Tibial nerve (tissue), 4 donors: ENCODE data around the gene MYCBPAP. TPM values are rescaled to one million over a fixed set of nuclear protein-coding genes. Genes with fewer than 3 reads are reported as not detected.

Experiments
- DNase-seq, 2 donors: peaks; one replicate each; pipeline ENCODE4 v3.0.0-alpha.2; 2019; ENCODE audit warnings: low spot score in 2 of 2
- H3K27ac ChIP-seq, 4 donors: fragments of 200-600 bp; sonication (generic) in 3 of 4; one replicate each; pipeline ENCODE4 v1.5.1; 2017 to 2019; ENCODE audit warnings: mild to moderate bottlenecking in 1 of 4
- H3K27me3 ChIP-seq, 2 donors: fragments of 200-600 bp; sonication (generic) in 1 of 2; one replicate each; pipeline versions ENCODE4 v1.5.1 to v1.6.0; 2017 to 2019
- H3K36me3 ChIP-seq, 3 donors: fragments of 200-600 bp; sonication (generic); one replicate each; pipeline ENCODE4 v1.5.1; 2018 to 2019
- H3K4me1 ChIP-seq, 4 donors: fragments of 200-600 bp; sonication (generic) in 3 of 4; one replicate each; pipeline ENCODE4 v1.5.1; 2017 to 2019
- H3K4me3 ChIP-seq, 4 donors: fragments of 200-600 bp; sonication (generic) in 3 of 4; one replicate each; pipeline ENCODE4 v1.5.1; 2017 to 2019; ENCODE audit warnings: mild to moderate bottlenecking in 1 of 4, moderate library complexity in 1 of 4
- H3K9me3 ChIP-seq, 4 donors: fragments of 200-600 bp; sonication (generic) in 3 of 4; one replicate each; pipeline ENCODE4 v1.5.1; 2017 to 2019
- EP300 ChIP-seq, 2 donors: sonication (generic); formaldehyde crosslinking; IDR thresholded peaks; one replicate each; pipeline ENCODE4 v1.6.1; 2017; ENCODE audit warnings: antibody characterized with exemption in 2 of 2, mild to moderate bottlenecking in 1 of 2
- POLR2A ChIP-seq, 2 donors: fragments of 450-650 bp; IDR thresholded peaks; one replicate each; pipeline ENCODE4 v1.6.1; 2017; ENCODE audit warnings: antibody characterized with exemption in 2 of 2, mild to moderate bottlenecking in 2 of 2, moderate library complexity in 2 of 2
- WGBS, 2 donors: methylation state at CpG; one replicate each; pipeline ENCODE4 v1.1.5; 2018; 5-methylcytosine and 5-hydroxymethylcytosine counted together
- total RNA-seq, 4 donors: library from RNA; depleted of rRNA; stranded (reverse); fragments of >200 nt; gene quantifications; one replicate each; pipeline ENCODE4 v1.1.0, GENCODE V29; 2016
- TF ChIP-seq, protein P1 (sequence below), 5 experiments: fragments of 200-600 bp in 3 of 5; fragments of 450-650 bp in 2 of 5; sonication (generic) in 3 of 5; IDR thresholded peaks; one replicate each; pipeline ENCODE4 v1.5.1; 2016 to 2019; ENCODE audit warnings: antibody characterized with exemption in 5 of 5, mild to moderate bottlenecking in 3 of 5, moderate library complexity in 2 of 5

MYCBPAP gene
- total RNA-seq, 4 donors from 2014 or later, result 1.2 to 6.8 (median 4.0) TPM

- WGBS, 2 donors, result 37 to 46% methylated on average over 3 of the region's 3 CpGs
- Histone ChIP-seq H3K27me3 (no peaks in the 10 kb centered on the region), H3K27ac (peak overlapping the region in 2 of 4 donors; percentile 73 to 74), H3K4me3 (no peak overlapping the region), H3K36me3 (no peaks in the 10 kb centered on the region), H3K9me3 (no peaks in the 10 kb centered on the region), H3K4me1 (peaks cover 0 to 59% (median 17%) of the 10 kb centered on the region in 4 donors)
- TF ChIP-seq POLR2A (IDR thresholded peaks at IDR 0.05), result no peak
- TF ChIP-seq, protein P1, sequence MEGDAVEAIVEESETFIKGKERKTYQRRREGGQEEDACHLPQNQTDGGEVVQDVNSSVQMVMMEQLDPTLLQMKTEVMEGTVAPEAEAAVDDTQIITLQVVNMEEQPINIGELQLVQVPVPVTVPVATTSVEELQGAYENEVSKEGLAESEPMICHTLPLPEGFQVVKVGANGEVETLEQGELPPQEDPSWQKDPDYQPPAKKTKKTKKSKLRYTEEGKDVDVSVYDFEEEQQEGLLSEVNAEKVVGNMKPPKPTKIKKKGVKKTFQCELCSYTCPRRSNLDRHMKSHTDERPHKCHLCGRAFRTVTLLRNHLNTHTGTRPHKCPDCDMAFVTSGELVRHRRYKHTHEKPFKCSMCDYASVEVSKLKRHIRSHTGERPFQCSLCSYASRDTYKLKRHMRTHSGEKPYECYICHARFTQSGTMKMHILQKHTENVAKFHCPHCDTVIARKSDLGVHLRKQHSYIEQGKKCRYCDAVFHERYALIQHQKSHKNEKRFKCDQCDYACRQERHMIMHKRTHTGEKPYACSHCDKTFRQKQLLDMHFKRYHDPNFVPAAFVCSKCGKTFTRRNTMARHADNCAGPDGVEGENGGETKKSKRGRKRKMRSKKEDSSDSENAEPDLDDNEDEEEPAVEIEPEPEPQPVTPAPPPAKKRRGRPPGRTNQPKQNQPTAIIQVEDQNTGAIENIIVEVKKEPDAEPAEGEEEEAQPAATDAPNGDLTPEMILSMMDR (IDR thresholded peaks at IDR 0.05), result no peak
- TF ChIP-seq EP300 (IDR thresholded peaks at IDR 0.05), result no peak
- no peak for DNase-seq
These were observed 2.8 kb downstream of the MYCBPAP start for GRCh38 chr17:50511058-50511457.

GRCh38 chr17:50513495-50513894 lies 5.3 kb downstream of the MYCBPAP start:
- DNase-seq, result no peak
- WGBS, 2 donors, result 59 to 62% methylated on average over 4 of the region's 4 CpGs
- H3K4me1 ChIP-seq, result peaks cover 0 to 57% (median 17%) of the 10 kb centered on the region in 4 donors
- no peak overlapping the region for H3K27ac ChIP-seq
- no peaks in the 10 kb centered on the region for H3K9me3 ChIP-seq
- no peak for TF ChIP-seq POLR2A (IDR thresholded peaks at IDR 0.05)
- TF ChIP-seq, protein P1 (IDR thresholded peaks at IDR 0.05), result no peak
- no peak for TF ChIP-seq EP300 (IDR thresholded peaks at IDR 0.05)
- no peak overlapping the region for H3K4me3 ChIP-seq
- H3K36me3 ChIP-seq, result no peaks in the 10 kb centered on the region
- no peaks in the 10 kb centered on the region for H3K27me3 ChIP-seq

DNA sequence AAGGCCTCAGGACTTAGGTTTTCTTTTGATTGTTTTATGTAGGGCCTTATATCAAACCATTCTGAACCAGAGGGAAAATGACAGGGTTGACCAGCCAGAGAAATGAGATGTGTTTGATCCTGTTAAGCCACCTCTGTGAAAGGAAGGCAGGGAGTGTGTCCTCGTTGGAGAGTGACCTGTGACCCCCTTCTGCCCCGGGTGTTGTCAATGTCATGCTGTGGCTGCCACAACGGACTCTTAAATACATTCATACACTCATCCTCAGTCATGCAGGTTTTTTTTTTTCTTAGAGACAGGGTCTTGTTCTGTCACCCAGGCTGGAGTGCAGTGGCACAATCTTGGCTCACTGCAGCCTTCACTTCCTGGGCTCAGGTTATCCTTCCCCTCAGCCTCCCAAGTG lies 6.1 kb downstream of the MYCBPAP start:
- Histone ChIP-seq H3K4me1 (peaks cover 0 to 56% (median 9%) of the 10 kb centered on the region in 4 donors), H3K9me3 (no peaks in the 10 kb centered on the region), H3K36me3 (no peaks in the 10 kb centered on the region), H3K4me3 (no peak overlapping the region), H3K27me3 (no peaks in the 10 kb centered on the region), H3K27ac (peak overlapping the region in 2 of 4 donors; percentile 41 to 43)
- no peak for DNase-seq
- WGBS, 2 donors, result 41 to 46% methylated on average over 3 of the region's 3 CpGs
- TF ChIP-seq POLR2A (IDR thresholded peaks at IDR 0.05) (no peak), EP300 (IDR thresholded peaks at IDR 0.05) (no peak)
- TF ChIP-seq, protein P1 (IDR thresholded peaks at IDR 0.05), result no peak

DNA sequence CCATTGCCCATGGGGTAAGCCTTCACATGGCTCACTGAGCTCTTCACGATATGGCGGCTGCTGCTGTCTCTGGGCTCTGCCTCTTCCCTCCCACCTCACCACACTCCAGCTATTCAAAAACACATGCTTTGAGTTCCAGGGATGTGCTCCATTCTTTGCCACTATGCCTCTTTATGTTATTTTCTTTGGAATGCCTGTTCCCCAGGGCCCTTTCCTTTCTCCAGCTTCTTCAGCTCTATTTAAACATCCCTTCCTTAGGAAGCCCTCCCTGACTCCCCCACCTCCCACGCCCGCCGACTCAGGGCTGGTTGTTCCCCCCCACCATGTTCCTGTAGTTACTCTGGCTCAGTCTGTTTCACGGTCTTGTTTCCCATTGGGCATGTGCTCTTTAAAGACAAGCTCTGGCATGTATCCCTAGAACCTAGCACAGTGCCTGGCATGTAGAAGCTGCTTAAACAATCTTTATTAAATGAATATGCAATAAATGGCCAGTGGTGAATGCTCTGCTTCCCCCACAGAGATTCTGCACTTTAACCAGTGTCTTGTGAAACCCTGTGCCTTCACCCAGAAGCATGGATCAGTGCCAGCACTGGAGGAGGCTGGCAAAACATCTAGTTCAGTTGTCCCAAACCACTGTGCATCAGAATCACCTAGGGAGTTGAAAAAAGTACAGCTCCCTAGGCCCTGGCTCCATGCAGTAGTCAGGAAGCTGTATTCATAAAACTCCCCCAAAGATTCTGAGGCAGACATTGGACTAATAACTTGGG lies 6.9 kb downstream of the MYCBPAP start:
- WGBS, 2 donors, result 34 to 37% methylated on average over 6 of the region's 6 CpGs
- H3K36me3 ChIP-seq, result no peaks in the 10 kb centered on the region
- no peaks in the 10 kb centered on the region for H3K9me3 ChIP-seq
- peaks cover 0 to 56% (median 9%) of the 10 kb centered on the region in 4 donors for H3K4me1 ChIP-seq
- no peak overlapping the region for H3K4me3 ChIP-seq
- TF ChIP-seq EP300 (IDR thresholded peaks at IDR 0.05), result peak in 1 of 2 donors; percentile 32
- no peak for TF ChIP-seq POLR2A (IDR thresholded peaks at IDR 0.05)
- H3K27me3 ChIP-seq, result no peaks in the 10 kb centered on the region
- peak; percentile 56 to 61 for DNase-seq
- H3K27ac ChIP-seq, result peak overlapping the region in 2 of 4 donors; percentile 41 to 43

DNA sequence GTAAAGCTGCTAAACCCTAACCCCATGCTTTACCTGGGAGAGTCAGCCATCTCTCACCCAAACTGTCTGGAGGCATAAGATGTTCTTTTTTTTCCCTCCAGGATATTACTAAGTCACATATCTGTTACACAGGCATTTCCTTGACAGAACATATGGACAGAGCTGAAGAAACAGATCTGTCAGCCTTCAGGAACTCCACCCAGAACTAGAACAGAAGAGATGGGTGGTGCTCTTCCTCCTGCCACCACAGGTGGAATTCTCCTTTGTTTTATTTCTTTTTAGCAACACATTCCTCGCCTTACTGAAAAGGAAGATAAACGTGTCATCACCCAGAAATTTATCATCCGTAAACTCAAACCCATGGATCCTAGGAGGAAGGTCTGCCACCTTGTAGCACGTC lies 8.8 kb downstream of the MYCBPAP start:
- DNase-seq, result no peak
- no peak for TF ChIP-seq POLR2A (IDR thresholded peaks at IDR 0.05)
- TF ChIP-seq, protein P1 (IDR thresholded peaks at IDR 0.05), result no peak
- no peak for TF ChIP-seq EP300 (IDR thresholded peaks at IDR 0.05)
- Histone ChIP-seq H3K27ac (no peak overlapping the region), H3K4me1 (peaks cover 0 to 44% (median 9%) of the 10 kb centered on the region in 4 donors), H3K9me3 (no peaks in the 10 kb centered on the region), H3K36me3 (no peaks in the 10 kb centered on the region), H3K27me3 (no peaks in the 10 kb centered on the region), H3K4me3 (no peak overlapping the region)
- 88 to 94% methylated on average over 4 of the region's 4 CpGs for WGBS, 2 donors
